Vagina (tissue), 2 donors: ENCODE results near the gene DNAAF1. TPM values are rescaled to one million over a fixed set of nuclear protein-coding genes. Genes with fewer than 3 reads are reported as not detected.

Source experiments
- DNase-seq, 2 donors: peaks; one replicate each; pipeline ENCODE4 v3.0.0-alpha.2; 2017; ENCODE audit errors: extremely low spot score in 2 of 2
- H3K27ac ChIP-seq: fragments of 200-600 bp; sonication (generic); one replicate; pipeline ENCODE4 v1.5.1; 2019
- H3K27me3 ChIP-seq: fragments of 200-600 bp; sonication (generic); one replicate; pipeline ENCODE4 v1.5.1; 2019
- H3K36me3 ChIP-seq, 2 donors: fragments of 200-600 bp; sonication (generic); one replicate each; pipeline ENCODE4 v1.5.1; 2017 to 2019
- H3K4me1 ChIP-seq: fragments of 200-600 bp; sonication (generic); one replicate; pipeline ENCODE4 v1.5.1; 2019
- H3K4me3 ChIP-seq, 2 donors: fragments of 200-600 bp; sonication (generic); 1 replicate in 1 of 2; 2 replicates in 1 of 2; pipeline ENCODE4 v1.5.1; 2016 to 2019
- H3K9me3 ChIP-seq: fragments of 200-600 bp; sonication (generic); one replicate; pipeline ENCODE4 v1.5.1; 2019
- POLR2A ChIP-seq, 2 donors: fragments of 450-650 bp; IDR thresholded peaks; one replicate each; pipeline ENCODE4 v1.6.1; 2017; ENCODE audit warnings: antibody characterized with exemption in 2 of 2, mild to moderate bottlenecking in 2 of 2, moderate library complexity in 2 of 2
- POLR2AphosphoS5 ChIP-seq, 2 donors: sonication (generic); formaldehyde crosslinking; IDR thresholded peaks; one replicate each; pipeline ENCODE4 v1.9.0; 2017; ENCODE audit warnings: antibody characterized with exemption in 2 of 2, mild to moderate bottlenecking in 2 of 2, low read depth in 1 of 2; ENCODE audit not compliant: insufficient read depth in 1 of 2
- intact Hi-C: fragments of 100-400 bp; cut with DNase I; formaldehyde crosslinking; loops from one replicate; pipeline ENCODE4 v1.15.1; 2023
- total RNA-seq: library from RNA; depleted of rRNA; stranded (reverse); fragments of >200 nt; gene quantifications from one replicate; pipeline ENCODE4 v1.2.3, GENCODE V29; 2016
- TF ChIP-seq, protein P1 (sequence below), 3 experiments: fragments of 450-650 bp in 2 of 3; fragments of 200-600 bp in 1 of 3; sonication (generic) in 1 of 3; IDR thresholded peaks; one replicate each; pipeline ENCODE4 v1.5.1; 2017 to 2019; ENCODE audit warnings: antibody characterized with exemption in 3 of 3, mild to moderate bottlenecking in 2 of 3, moderate library complexity in 2 of 3

Gene DNAAF1
- total RNA-seq, 1 donor from 2014 or later = not detected

DNA sequence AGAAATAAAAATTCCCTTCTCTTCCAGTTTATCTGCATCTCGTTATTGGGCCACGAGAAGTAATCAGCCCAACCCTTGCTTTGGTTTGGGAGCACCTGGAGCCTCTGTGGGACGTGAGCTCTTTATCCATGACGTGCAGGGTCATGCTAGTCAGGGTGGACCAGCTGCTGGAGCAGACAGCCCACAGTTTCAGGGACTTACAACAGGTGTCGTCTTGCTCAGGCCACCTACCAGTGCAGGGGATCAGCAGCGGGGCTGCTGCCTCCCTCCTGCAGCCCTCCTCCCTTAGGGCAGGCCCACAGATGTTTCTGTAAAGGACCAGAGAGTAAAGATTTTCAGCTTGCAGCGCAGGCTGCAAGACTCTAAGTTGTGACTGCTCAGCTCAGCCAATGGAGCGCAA, 62.8 kb downstream of the DNAAF1 start:
- Histone ChIP-seq H3K4me1 (no peaks in the 10 kb centered on the region), H3K36me3 (no peaks in the 10 kb centered on the region), H3K27ac (no peak overlapping the region), H3K27me3 (no peaks in the 10 kb centered on the region), H3K9me3 (no peaks in the 10 kb centered on the region), H3K4me3 (no peak overlapping the region)
- TF ChIP-seq POLR2A (IDR thresholded peaks at IDR 0.05) (no peak), POLR2AphosphoS5 (IDR thresholded peaks at IDR 0.05; ENCODE audit: insufficient read depth in 1 of 2, low read depth in 1 of 2) (no peak)
- TF ChIP-seq, protein P1, sequence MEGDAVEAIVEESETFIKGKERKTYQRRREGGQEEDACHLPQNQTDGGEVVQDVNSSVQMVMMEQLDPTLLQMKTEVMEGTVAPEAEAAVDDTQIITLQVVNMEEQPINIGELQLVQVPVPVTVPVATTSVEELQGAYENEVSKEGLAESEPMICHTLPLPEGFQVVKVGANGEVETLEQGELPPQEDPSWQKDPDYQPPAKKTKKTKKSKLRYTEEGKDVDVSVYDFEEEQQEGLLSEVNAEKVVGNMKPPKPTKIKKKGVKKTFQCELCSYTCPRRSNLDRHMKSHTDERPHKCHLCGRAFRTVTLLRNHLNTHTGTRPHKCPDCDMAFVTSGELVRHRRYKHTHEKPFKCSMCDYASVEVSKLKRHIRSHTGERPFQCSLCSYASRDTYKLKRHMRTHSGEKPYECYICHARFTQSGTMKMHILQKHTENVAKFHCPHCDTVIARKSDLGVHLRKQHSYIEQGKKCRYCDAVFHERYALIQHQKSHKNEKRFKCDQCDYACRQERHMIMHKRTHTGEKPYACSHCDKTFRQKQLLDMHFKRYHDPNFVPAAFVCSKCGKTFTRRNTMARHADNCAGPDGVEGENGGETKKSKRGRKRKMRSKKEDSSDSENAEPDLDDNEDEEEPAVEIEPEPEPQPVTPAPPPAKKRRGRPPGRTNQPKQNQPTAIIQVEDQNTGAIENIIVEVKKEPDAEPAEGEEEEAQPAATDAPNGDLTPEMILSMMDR (IDR thresholded peaks at IDR 0.05) = no peak
- intact Hi-C loops = no loop called here
- DNase-seq = no peak

DNA sequence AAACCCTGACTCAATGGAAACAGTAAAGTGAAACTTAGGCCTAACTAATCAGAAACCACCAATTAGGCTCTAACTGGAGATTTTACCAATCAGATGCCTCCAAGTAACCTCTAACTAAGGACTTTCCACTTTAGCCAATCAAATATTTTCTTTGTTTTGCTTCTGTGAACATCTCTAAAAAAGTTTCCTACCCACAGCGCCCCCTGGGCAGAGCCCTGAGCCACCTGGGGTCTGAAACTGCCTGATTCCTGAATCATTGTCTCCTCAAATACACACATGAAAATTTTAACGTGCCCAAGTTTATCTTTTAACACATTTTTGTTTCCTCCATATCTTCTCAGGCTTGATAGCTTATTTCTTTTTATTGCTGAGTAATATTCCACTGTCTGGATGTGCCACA, 64.9 kb downstream of the DNAAF1 start:
- no peaks in the 10 kb centered on the region for H3K4me1 ChIP-seq
- no peak overlapping the region for H3K4me3 ChIP-seq
- no peaks in the 10 kb centered on the region for H3K36me3 ChIP-seq
- no peaks in the 10 kb centered on the region for H3K27me3 ChIP-seq
- H3K27ac ChIP-seq = no peak overlapping the region
- no peak for TF ChIP-seq POLR2AphosphoS5 (IDR thresholded peaks at IDR 0.05; ENCODE audit: insufficient read depth in 1 of 2, low read depth in 1 of 2)
- TF ChIP-seq, protein P1 (IDR thresholded peaks at IDR 0.05) = no peak
- no peak for TF ChIP-seq POLR2A (IDR thresholded peaks at IDR 0.05)
- DNase-seq = no peak
- H3K9me3 ChIP-seq = no peaks in the 10 kb centered on the region
- intact Hi-C loops = no loop called here

DNA sequence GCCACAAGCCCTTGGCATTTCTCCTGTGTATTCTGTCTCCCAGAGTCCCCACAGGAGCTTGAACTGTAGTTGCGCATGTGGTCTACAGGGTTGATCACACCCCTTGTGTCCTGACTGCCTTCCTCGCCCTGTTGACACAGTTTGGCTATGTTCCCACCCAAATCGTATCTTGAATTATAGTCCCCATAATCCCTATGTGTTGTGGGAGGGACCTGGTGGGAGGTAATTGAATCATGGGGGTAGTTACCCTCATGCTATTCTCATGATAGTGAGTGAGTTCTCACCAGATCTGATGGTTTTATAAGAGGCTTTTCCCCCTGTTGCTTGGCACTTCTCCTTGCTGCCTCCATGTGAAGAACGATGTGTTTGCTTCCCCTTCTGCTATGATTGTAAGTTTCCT, 67.0 kb downstream of the DNAAF1 start:
- H3K27me3 ChIP-seq = no peaks in the 10 kb centered on the region
- TF ChIP-seq POLR2AphosphoS5 (IDR thresholded peaks at IDR 0.05; ENCODE audit: insufficient read depth in 1 of 2, low read depth in 1 of 2) (no peak), POLR2A (IDR thresholded peaks at IDR 0.05) (no peak)
- TF ChIP-seq, protein P1 (IDR thresholded peaks at IDR 0.05) = no peak
- H3K4me1 ChIP-seq = no peaks in the 10 kb centered on the region
- intact Hi-C loops = no loop called here
- no peak for DNase-seq
- H3K27ac ChIP-seq = no peak overlapping the region
- H3K36me3 ChIP-seq = no peaks in the 10 kb centered on the region
- no peak overlapping the region for H3K4me3 ChIP-seq
- H3K9me3 ChIP-seq = no peaks in the 10 kb centered on the region

DNA sequence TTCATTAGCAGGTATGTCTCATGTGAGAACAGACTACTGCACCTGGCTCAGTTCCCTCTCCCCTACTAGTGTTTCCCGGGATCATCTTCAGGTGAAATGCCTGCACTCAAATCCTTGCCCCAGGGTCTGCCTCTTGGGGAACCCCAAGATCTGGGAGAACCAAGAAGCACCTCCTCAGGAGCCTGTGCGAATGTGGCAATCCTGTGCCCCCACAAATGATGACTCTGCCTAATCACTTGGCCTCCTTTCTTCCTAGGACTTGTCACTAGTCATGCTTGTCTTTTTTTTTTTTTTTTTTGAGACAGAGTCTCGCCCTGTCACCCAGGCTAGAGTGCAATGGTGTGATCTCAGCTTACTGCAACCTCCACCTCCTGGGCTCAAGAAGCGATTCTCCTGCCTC, 67.5 kb downstream of the DNAAF1 start:
- no peak for TF ChIP-seq POLR2AphosphoS5 (IDR thresholded peaks at IDR 0.05; ENCODE audit: insufficient read depth in 1 of 2, low read depth in 1 of 2)
- TF ChIP-seq POLR2A (IDR thresholded peaks at IDR 0.05) = no peak
- TF ChIP-seq, protein P1 (IDR thresholded peaks at IDR 0.05) = no peak
- Histone ChIP-seq H3K4me1 (no peaks in the 10 kb centered on the region), H3K36me3 (no peaks in the 10 kb centered on the region), H3K27me3 (no peaks in the 10 kb centered on the region), H3K4me3 (no peak overlapping the region), H3K27ac (no peak overlapping the region), H3K9me3 (no peaks in the 10 kb centered on the region)
- intact Hi-C loops = no loop called here
- DNase-seq = no peak

DNA sequence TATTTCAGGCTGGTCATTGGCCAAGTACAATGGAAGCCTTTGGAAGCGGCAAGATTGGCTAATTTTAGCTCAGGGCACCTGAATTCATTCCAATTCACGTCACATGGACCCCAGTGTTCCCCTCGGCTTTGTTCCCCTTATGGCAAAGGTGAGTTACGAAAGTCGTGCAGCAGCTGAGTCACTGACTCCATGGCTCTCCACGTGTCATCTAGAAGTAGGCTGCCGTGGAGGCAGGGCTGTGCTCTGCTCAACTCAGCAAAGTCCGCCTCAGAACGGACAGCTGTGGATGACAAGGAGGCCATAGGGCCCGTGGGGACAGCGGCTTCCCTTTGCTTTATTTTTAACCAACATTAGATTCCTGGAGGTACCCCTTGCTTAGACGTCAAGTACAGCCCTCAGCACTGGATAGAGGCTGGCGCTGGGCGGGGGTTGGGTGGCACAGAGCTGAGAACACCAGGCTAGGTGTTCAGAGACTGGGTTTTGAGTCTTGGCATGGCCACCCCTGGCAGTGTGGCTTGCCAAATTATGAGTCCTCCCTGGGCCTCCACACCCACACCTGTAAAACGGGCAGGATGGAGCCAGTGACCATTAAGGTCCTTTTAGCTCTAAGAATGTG, 69.5 kb downstream of the DNAAF1 start:
- H3K27me3 ChIP-seq = no peaks in the 10 kb centered on the region
- TF ChIP-seq, protein P1 (IDR thresholded peaks at IDR 0.05) = no peak
- no peak for TF ChIP-seq POLR2AphosphoS5 (IDR thresholded peaks at IDR 0.05; ENCODE audit: insufficient read depth in 1 of 2, low read depth in 1 of 2)
- TF ChIP-seq POLR2A (IDR thresholded peaks at IDR 0.05) = no peak
- H3K36me3 ChIP-seq = no peaks in the 10 kb centered on the region
- DNase-seq = no peak
- no peak overlapping the region for H3K27ac ChIP-seq
- no peaks in the 10 kb centered on the region for H3K4me1 ChIP-seq
- H3K4me3 ChIP-seq = no peak overlapping the region
- intact Hi-C loops = no loop called here
- no peaks in the 10 kb centered on the region for H3K9me3 ChIP-seq
